GM08714 (cell line): Measurements from ENCODE around the gene SHB.

Source experiments
- H3K4me3 ChIP-seq: fragments of 200-500 bp; sonication (Bioruptor generic); 2 replicates; pipeline ENCODE4 v1.5.1; 2014; ENCODE audit warnings: mild to moderate bottlenecking, low read length, inconsistent platforms
- ZNF274 ChIP-seq: IDR thresholded peaks from 2 replicates; pipeline ENCODE4 v1.6.1; 2012; ENCODE audit warnings: mild to moderate bottlenecking, low read depth, low read length

Gene SHB

GRCh38 chr9:37947977-37948376 is 121.0 kb downstream of the SHB start:
- no peak for TF ChIP-seq ZNF274
- no peak overlapping the region for H3K4me3 ChIP-seq

GRCh38 chr9:37947471-37947870 is 121.6 kb downstream of the SHB start:
- TF ChIP-seq ZNF274 = no peak
- no peak overlapping the region for H3K4me3 ChIP-seq

- H3K4me3 ChIP-seq = no peak overlapping the region
- TF ChIP-seq ZNF274 = no peak
These were observed 122.1 kb downstream of the SHB start for GRCh38 chr9:37946971-37947370.

- no peak for TF ChIP-seq ZNF274
- no peak overlapping the region for H3K4me3 ChIP-seq
These were observed 123.0 kb downstream of the SHB start for GRCh38 chr9:37946041-37946440.

GRCh38 chr9:37944671-37945481 is 124.2 kb downstream of the SHB start:
- no peak overlapping the region for H3K4me3 ChIP-seq
- no peak for TF ChIP-seq ZNF274

- TF ChIP-seq ZNF274 = no peak
- no peak overlapping the region for H3K4me3 ChIP-seq
These were observed 124.8 kb downstream of the SHB start for GRCh38 chr9:37944266-37944650.

- no peak for TF ChIP-seq ZNF274
- H3K4me3 ChIP-seq = no peak overlapping the region
These were observed 125.4 kb downstream of the SHB start for GRCh38 chr9:37943345-37944265.

GRCh38 chr9:37942621-37943344 is 126.2 kb downstream of the SHB start:
- TF ChIP-seq ZNF274 = no peak
- H3K4me3 ChIP-seq = no peak overlapping the region

- no peak overlapping the region for H3K4me3 ChIP-seq
- no peak for TF ChIP-seq ZNF274
These were observed 127.8 kb downstream of the SHB start for GRCh38 chr9:37941253-37941652.

GRCh38 chr9:37939575-37940095 is 129.4 kb downstream of the SHB start:
- H3K4me3 ChIP-seq = no peak overlapping the region
- no peak for TF ChIP-seq ZNF274

- no peak overlapping the region for H3K4me3 ChIP-seq
- no peak for TF ChIP-seq ZNF274
These were observed 130.7 kb downstream of the SHB start for GRCh38 chr9:37938121-37938891.

GRCh38 chr9:37937366-37937765 is 131.7 kb downstream of the SHB start:
- no peak overlapping the region for H3K4me3 ChIP-seq
- TF ChIP-seq ZNF274 = no peak

GRCh38 chr9:37936965-37937364 is 132.1 kb downstream of the SHB start:
- no peak overlapping the region for H3K4me3 ChIP-seq
- no peak for TF ChIP-seq ZNF274
